Measurements from ENCODE around the gene SLC30A7.

The SLC30A7 gene

DNA sequence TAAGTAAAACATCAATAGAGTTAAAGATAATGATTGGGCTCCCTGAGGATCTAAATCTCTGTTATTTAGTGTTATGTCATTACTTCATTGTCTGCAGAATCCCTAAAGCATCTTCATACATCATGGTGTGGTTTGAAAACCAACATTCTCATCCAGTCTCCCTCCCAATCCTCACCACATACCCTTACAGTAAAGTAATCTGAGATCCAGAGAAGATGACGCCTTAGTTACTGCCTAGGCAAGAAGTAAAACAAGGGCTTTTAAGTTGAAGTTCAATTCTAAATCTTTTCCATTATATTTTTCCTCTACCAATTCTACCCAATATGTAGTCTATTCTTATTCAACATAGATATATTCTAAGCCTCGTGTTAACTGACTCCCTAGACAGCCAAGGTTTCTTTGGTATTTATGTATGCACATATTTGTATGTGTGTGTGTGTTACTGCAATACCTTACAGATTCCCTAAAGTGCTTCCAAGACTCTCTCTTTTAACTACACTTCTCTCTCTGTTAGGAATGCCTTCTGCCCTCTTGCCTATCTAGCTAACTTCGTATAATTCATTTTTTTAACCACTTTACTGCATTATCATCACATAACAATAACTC is 112.4 kb downstream of the SLC30A7 start:
- H3K27me3 Mint-ChIP-seq, result no peaks in the 10 kb centered on the region
- no peaks in the 10 kb centered on the region for H3K9me3 Mint-ChIP-seq
- peaks cover 12 to 24% of the 10 kb centered on the region in 2 donors for H3K4me1 Mint-ChIP-seq (ENCODE audit: low read depth in 2 of 2)
- peaks cover 8% of the 10 kb centered on the region for H3K36me3 Mint-ChIP-seq (ENCODE audit: insufficient read depth)
- no peak overlapping the region for H3K4me3 Mint-ChIP-seq
- ATAC-seq (replicated peaks), result no peak
- H3K27ac Mint-ChIP-seq, result no peak overlapping the region
- no peak for DNase-seq

GRCh38 chr1:101013776-101014175 is 117.9 kb downstream of the SLC30A7 start:
- no peak for DNase-seq
- Mint-ChIP-seq H3K4me3 (no peak overlapping the region), H3K4me1 (ENCODE audit: low read depth in 2 of 2) (peaks cover 2 to 13% of the 10 kb centered on the region in 2 donors), H3K27me3 (no peaks in the 10 kb centered on the region), H3K27ac (no peak overlapping the region), H3K36me3 (ENCODE audit: insufficient read depth) (peaks cover 10% of the 10 kb centered on the region), H3K9me3 (no peaks in the 10 kb centered on the region)
- no peak for ATAC-seq (replicated peaks)

- ATAC-seq (replicated peaks) (no peak), DNase-seq (no peak)
- H3K4me3 Mint-ChIP-seq, result no peak overlapping the region
- H3K27me3 Mint-ChIP-seq, result no peaks in the 10 kb centered on the region
- peaks cover 8% of the 10 kb centered on the region for H3K36me3 Mint-ChIP-seq (ENCODE audit: insufficient read depth)
- peak overlapping the region in 1 of 2 donors; percentile 22 for H3K27ac Mint-ChIP-seq
- H3K9me3 Mint-ChIP-seq, result no peaks in the 10 kb centered on the region
- H3K4me1 Mint-ChIP-seq (ENCODE audit: low read depth in 2 of 2), result peaks cover 8 to 29% of the 10 kb centered on the region in 2 donors
These were observed 121.6 kb downstream of the SLC30A7 start for GRCh38 chr1:101017448-101017847.

DNA sequence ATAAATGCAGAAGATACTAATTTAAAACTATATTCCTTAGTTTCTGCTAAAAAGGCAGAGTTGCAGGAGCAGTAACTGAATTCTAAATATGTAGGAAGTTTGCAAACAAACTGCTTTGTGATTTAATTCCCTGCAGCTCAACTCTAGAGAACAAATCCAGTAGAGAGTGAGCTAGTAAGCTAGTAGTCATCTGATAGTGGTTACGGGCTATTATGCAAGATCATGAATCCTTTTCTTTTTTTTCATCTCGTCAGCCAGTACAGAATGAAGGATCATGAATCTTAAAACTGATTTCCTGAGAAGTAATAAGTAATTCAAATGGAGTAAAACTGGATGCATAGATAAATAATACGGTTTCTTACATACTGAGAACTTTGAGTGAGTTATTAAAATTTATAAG is 126.4 kb downstream of the SLC30A7 start:
- Mint-ChIP-seq H3K36me3 (ENCODE audit: insufficient read depth) (peaks cover 16% of the 10 kb centered on the region), H3K9me3 (no peaks in the 10 kb centered on the region), H3K27me3 (no peaks in the 10 kb centered on the region), H3K4me3 (no peak overlapping the region), H3K27ac (no peak overlapping the region), H3K4me1 (ENCODE audit: low read depth in 2 of 2) (peaks cover 22 to 49% of the 10 kb centered on the region in 2 donors)
- DNase-seq (no peak), ATAC-seq (replicated peaks) (no peak)

GRCh38 chr1:101025283-101025656 is 129.4 kb downstream of the SLC30A7 start:
- Mint-ChIP-seq H3K36me3 (ENCODE audit: insufficient read depth) (peaks cover 11% of the 10 kb centered on the region), H3K27ac (peak overlapping the region; percentile 94 to 96), H3K4me1 (ENCODE audit: low read depth in 2 of 2) (peaks cover 26 to 55% of the 10 kb centered on the region in 2 donors), H3K9me3 (no peaks in the 10 kb centered on the region), H3K4me3 (peak overlapping the region; percentile 87 to 93), H3K27me3 (no peaks in the 10 kb centered on the region)
- peak; percentile 40 for ATAC-seq (replicated peaks)
- peak in 2 of 3 experiments; percentile 8 for DNase-seq

- Mint-ChIP-seq H3K36me3 (ENCODE audit: insufficient read depth) (peaks cover 11% of the 10 kb centered on the region), H3K27ac (peak within 1 kb of the TSS; percentile 94 to 96), H3K4me3 (peak within 1 kb of the TSS; percentile 87 to 93), H3K27me3 (no peaks in the 10 kb centered on the region), H3K9me3 (no peaks in the 10 kb centered on the region), H3K4me1 (ENCODE audit: low read depth in 2 of 2) (peaks cover 25 to 49% of the 10 kb centered on the region in 2 donors)
- DNase-seq (peak; percentile 82 to 86 (median 83)), ATAC-seq (replicated peaks) (peak; percentile 97)
These were observed 130.0 kb downstream of the SLC30A7 start, which contains the start of gene DPH5 for GRCh38 chr1:101025657-101026429. DPH5 (minus strand) TSS chr1:101025784; CDS start chr1:101025443, 341 bp downstream.

GRCh38 chr1:101026430-101026788 is 130.5 kb downstream of the SLC30A7 start:
- peak overlapping the region; percentile 94 to 96 for H3K27ac Mint-ChIP-seq
- ATAC-seq (replicated peaks) (no peak), DNase-seq (no peak)
- H3K27me3 Mint-ChIP-seq, result no peaks in the 10 kb centered on the region
- peak overlapping the region; percentile 87 to 93 for H3K4me3 Mint-ChIP-seq
- H3K4me1 Mint-ChIP-seq (ENCODE audit: low read depth in 2 of 2), result peaks cover 28 to 51% of the 10 kb centered on the region in 2 donors
- peaks cover 11% of the 10 kb centered on the region for H3K36me3 Mint-ChIP-seq (ENCODE audit: insufficient read depth)
- no peaks in the 10 kb centered on the region for H3K9me3 Mint-ChIP-seq

- H3K27ac Mint-ChIP-seq, result peak overlapping the region in 1 of 2 donors; percentile 94
- peaks cover 26 to 50% of the 10 kb centered on the region in 2 donors for H3K4me1 Mint-ChIP-seq (ENCODE audit: low read depth in 2 of 2)
- H3K36me3 Mint-ChIP-seq (ENCODE audit: insufficient read depth), result peaks cover 11% of the 10 kb centered on the region
- no peaks in the 10 kb centered on the region for H3K27me3 Mint-ChIP-seq
- peak overlapping the region; percentile 50 to 93 for H3K4me3 Mint-ChIP-seq
- H3K9me3 Mint-ChIP-seq, result no peaks in the 10 kb centered on the region
- DNase-seq (no peak), ATAC-seq (replicated peaks) (no peak)
These were observed 131.4 kb downstream of the SLC30A7 start for GRCh38 chr1:101027194-101027772.

- Mint-ChIP-seq H3K27me3 (no peaks in the 10 kb centered on the region), H3K27ac (no peak overlapping the region), H3K4me3 (no peak overlapping the region), H3K9me3 (peaks cover 0 to 2% of the 10 kb centered on the region in 2 donors), H3K36me3 (ENCODE audit: insufficient read depth) (peaks cover 11% of the 10 kb centered on the region), H3K4me1 (ENCODE audit: low read depth in 2 of 2) (peaks cover 26 to 50% of the 10 kb centered on the region in 2 donors)
- no peak for DNase-seq
- ATAC-seq (replicated peaks), result no peak
These were observed 132.6 kb downstream of the SLC30A7 start for GRCh38 chr1:101028466-101028865.

DNA sequence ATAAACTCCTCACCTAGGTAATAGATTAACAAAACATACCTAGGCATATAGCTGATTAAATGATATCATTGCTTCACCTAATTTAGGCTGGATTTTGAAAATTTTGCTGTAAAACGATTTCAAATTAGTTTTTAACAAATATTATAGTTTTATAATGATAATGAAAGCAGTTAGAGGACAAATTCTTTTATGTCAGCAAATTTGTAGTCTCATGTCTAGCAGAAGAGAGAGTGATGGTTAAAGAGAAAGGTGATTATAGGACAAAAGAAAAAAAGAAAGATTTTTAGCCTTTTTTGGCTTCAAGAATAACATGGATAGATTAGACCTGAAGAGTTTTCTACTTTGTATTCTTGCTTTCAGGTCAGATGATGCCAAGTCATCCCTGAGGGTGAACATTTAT is 133.3 kb downstream of the SLC30A7 start:
- H3K36me3 Mint-ChIP-seq (ENCODE audit: insufficient read depth), result peaks cover 11% of the 10 kb centered on the region
- ATAC-seq (replicated peaks) (no peak), DNase-seq (no peak)
- H3K27me3 Mint-ChIP-seq, result no peaks in the 10 kb centered on the region
- peaks cover 0 to 2% of the 10 kb centered on the region in 2 donors for H3K9me3 Mint-ChIP-seq
- peak overlapping the region in 1 of 2 donors; percentile 56 for H3K27ac Mint-ChIP-seq
- peaks cover 26 to 45% of the 10 kb centered on the region in 2 donors for H3K4me1 Mint-ChIP-seq (ENCODE audit: low read depth in 2 of 2)
- H3K4me3 Mint-ChIP-seq, result no peak overlapping the region

DNA sequence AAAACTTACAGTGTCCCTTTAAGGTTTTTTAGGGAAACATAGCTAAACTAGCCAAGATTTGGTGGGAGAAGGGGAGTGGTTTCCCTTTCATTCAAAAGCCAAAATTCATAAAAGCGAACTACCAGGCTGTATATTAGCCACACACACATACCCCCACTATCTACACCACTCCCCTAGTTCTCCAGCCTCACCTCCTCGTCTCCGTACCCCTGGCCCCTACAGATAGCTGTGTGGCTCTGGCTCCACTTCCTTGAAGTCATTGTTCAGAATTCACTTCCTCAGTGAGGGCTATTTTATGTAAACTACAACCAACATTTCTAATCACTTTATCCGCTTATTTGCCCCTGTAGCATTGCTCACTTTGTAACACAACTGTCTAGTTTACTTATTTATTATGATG is 135.0 kb downstream of the SLC30A7 start:
- Mint-ChIP-seq H3K4me3 (no peak overlapping the region), H3K4me1 (ENCODE audit: low read depth in 2 of 2) (peaks cover 26 to 43% of the 10 kb centered on the region in 2 donors), H3K27me3 (no peaks in the 10 kb centered on the region), H3K9me3 (peaks cover 0 to 2% of the 10 kb centered on the region in 2 donors), H3K36me3 (ENCODE audit: insufficient read depth) (peaks cover 4% of the 10 kb centered on the region), H3K27ac (no peak overlapping the region)
- no peak for ATAC-seq (replicated peaks)
- no peak for DNase-seq

Measured in effector memory CD8-positive, alpha-beta T cell (primary cell).